A204.1 (cell line): Measurements from ENCODE around the gene LMCD1.

Source experiments
- FAIRE-seq: peaks from 2 replicates; lab custom pipeline; 2012; peaks lifted over from hg19 to GRCh38; lab: Jason Lieb, UNC

LMCD1 gene

DNA sequence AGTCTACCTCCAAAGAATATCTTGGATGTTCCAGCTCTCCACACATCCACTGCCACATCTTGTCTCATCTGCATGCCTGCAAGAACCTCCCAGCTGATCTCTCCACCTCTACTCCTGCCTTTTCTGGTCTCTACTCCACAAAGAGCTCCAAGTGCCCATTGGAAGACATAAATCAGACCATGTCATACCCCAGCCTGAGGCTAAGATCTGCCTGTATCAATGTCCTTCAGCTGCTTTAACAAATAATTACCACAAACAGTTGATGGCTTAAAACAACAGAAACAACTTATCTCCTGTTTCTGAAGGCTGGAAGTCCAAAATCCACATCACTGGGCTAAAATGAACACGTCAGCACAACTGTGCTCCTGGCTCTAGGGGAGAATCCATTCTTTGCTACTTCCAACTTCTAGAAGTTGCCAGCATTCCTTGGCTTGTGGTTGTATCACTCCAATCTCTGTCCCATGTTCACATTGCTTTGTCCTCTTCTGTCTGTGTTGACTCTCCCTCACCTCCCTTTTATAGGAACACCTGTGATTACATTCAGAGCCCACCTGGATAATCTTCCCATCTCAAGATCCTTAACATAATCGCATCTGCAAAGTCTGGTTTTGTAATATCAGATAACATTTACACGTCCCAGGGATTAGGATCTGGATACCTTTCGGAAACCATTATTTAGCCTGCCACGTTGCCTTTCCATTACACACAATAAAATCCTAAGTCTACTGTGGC, 17.0 kb upstream of the LMCD1 start:
- FAIRE-seq = no peak

DNA sequence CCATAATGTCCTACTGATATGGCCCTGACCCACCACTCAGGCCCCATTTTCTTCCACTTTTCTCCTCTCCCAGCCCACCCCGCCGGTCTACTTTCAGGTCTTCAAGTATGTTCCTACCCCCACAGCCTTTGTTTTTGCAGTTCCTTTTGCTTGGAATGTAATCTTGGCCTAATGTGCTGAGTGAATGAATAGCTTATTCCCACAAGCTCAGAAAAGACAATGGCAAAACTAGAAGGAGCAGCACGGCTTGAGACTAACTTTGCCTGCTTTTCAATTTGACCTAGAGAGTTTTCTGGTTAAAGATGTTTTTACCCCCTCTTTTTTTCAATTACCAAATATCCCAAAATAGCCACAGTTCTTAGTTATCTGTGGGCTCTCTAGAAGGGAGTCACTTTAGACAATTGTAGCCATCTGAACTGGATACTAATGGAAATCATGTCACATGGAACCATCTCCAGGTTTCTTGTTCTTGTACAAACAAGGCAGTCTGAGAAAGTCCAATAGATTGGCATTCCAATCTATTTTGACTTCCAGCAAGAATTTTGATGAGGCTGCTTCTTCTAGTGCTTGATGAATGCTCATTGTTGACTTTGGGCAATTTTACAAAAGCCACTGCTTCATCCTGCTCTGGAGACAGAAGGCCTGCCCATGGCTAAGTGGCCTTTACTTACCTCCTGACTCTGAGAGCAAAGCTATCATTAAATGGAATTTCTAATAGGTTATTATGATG, 16.3 kb upstream of the LMCD1 start:
- FAIRE-seq = no peak

DNA sequence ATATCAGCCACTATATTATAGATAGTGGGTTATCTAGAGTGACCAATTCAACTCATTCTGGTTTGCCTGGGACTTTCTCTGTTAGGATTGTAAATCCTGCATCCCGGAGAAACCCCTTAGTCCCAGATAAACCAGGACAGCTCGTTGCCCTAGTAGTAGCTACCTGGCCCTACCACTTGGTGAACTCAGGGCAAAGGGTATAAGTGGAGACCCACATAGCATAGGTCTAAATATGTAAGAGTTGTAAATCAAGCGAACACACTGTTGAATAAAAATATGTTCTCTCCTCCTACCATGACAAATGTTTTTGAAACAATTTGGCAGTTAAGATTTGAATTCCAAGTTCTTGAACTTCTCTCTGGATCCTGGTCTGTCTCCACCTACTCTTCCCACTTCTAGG, 15.7 kb upstream of the LMCD1 start:
- FAIRE-seq = no peak

DNA sequence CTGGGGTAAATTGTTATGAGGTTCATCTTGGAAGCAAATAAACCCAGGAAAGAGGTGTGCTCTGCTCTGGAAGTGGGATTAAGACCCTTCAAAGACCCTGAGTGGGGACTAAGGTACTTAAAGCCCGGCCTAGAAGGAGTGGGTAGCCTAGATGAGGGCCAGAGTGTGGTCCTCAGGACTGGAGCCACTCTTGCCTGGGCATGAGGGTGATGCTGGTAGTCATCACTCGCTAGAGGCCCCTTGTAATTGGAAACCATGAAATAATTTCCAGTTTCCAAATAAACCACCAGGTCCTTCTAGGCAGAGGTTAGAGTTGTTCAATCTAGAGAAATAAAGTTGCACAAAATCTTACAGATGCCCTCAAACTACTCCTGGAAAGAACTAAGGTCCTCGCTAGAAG, 15.2 kb upstream of the LMCD1 start:
- FAIRE-seq = no peak

DNA sequence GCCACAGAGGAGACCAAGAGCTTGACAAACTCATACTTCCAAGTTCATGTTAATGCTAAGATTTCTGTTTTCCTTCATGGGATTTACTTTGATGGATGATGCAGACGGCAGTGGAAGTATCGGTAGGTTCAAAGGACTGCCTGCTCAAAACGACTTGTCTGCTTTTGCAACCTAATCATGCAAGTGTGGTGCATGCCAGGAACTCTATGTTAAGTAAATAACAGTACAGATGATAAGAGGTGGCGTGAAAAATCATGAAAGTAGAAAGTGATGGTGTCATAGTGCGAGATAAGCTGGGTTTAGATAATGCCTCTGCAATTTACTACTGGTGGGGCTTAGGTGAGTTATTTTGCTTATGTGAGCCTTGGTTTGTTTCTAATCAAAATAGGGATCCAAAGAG, 14.7 kb upstream of the LMCD1 start:
- FAIRE-seq = no peak

DNA sequence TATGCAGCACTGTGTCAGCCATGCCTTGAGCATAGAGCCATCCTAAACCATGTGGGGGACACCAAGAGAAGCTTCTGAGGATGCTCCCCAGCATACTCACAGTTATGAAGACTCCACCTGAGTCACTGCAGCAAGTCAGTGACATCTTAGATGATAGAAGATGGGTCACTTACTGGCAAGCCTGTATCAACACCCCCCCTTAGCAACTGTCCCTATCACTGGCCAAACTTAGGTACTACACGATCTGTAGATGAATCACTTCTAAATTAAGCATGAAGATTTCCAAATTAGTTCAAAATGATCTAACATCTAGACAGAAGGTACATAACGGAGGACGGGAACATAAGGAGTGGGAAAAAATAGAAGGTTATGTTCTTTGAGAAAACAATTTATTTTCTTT, 13.2 kb upstream of the LMCD1 start:
- no peak for FAIRE-seq

DNA sequence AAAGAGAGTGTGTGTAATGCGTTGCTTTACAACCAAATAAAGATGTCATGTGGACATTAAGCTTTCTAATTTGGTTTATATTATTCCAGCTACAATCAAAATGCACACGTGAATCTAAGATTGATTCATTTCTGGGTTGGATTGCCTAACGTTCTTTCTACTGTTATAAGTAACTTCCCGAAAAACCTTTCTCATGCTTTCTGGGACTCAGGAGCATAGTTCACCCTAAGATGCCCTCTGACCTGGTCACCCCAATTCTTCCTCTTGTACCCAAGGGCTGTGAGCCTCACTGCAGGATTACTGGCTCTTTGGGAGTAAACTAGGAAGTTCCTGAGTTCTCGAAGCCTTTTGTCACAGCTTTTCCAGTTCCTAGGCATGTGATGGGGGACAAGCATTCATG, 12.7 kb upstream of the LMCD1 start:
- no peak for FAIRE-seq

DNA sequence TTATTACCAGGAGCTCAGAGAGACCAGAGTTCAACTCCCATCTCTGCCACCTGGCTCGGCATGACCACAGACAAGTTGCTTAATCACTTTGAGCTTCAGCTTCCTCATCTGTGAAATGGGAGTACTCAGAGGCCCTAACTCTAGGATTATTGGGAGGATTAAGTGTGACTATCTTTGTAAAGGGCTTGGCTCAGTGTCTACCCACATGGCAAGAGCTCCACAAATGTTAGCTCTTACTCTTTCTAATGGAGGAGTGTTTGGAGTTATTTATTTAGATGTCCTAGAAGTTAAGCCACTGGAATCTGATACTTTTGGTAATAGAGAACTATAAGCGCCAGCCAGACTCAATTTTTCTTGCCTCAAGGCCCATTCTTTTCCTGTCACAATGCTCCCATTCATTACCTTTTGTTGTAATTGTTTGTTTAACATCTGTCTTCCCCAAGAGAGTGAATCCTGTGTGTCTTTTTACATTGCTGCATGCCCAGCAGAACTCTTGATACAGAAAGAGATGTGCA, 12.3 kb upstream of the LMCD1 start:
- no peak for FAIRE-seq

DNA sequence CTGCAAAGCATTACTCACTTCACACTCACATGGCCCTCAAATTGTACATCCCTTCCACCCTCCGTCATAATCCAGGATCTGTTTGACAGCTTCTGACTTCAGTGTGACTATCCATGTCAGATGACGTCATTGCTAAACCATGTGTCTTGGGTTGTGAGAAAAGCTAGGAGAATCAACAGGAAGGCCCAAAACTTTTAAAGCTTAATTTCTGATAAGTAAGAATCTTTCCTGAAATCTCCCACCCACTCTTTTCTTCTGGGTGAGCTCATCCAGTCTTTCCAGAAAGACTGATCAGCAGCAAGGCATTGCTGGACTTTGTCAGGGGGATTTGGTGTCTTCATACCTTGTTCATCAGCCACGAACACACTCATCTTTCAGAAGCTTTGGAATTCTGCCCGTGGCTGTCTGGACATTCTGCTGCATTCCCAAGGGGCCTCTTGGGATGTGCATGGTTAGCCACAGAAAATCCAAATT, 11.5 kb upstream of the LMCD1 start:
- no peak for FAIRE-seq

DNA sequence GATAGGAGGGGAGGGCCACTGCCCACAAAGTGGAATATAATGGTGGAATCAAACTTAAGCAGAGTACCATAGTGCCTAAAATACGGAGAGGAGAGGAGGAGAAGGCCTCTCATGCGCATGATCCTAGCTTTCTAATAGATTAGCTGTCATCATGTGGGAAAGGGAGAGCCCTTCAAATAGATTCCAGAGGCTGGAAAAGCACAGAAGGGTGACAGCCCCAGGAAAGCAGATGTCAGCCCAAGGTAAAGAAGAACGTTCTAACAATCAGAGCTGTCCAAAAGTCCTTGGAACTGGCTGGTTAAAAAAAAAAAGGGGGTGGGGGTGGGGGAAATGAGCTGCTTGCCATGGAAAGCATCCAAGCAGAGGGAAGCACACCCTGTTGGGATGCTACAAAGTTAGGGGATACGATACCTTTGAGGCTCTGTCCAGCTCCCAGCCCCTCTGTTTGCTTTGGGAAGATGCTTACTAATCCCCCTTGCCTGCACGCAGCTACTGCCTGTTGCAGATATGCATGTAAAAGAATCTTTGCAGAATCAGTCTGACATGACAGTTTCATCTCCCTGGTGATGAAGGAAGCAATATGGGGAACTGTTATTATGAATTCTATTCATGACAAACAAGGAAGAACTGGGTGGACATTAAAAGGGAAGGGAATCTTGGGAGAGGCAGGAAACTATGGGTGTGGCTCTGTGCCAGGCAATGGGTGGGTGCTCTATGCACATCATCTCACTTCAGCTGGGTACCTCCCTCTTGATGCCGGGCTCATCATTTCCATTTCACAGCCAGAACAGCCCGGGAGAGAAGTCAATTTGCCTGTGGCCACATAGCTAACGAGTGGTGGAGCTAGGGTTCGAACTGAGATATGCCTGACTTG, 10.1 kb upstream of the LMCD1 start:
- no peak for FAIRE-seq

DNA sequence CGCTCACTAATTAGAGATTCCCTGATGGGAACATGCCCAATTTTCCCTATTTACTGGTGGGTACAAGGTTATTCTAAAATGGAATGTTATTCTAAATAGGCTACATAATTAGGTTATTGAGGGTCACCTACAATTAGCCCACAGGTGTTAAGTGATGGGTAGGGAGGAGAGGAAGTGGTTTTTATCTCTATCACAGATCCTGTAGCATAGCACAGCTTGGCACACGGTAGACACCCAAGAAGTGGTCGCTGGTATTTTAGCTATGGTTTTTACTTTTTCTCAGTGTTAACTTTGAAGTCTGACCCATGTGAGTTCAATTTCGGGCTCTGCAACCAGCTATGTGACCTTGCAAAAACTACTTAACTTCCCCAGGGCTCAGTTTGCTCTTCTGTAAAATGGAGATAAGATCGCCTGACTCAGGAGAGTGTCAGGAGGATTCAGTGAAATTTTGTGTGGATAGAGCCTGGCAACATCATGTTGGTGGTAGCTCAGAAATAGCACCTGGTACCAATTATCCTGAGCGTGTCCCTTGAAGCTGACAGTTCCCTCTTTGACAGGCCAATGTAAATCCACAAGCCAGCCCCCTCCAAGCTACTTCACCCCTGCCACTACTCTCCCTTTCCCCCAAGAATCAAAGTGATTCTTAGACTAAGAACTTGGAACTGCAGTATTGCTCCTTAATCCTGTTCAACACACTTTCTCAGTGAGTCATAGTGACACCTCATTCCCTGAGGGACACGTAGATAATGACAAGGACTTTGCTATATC, 8.7 kb upstream of the LMCD1 start:
- no peak for FAIRE-seq

DNA sequence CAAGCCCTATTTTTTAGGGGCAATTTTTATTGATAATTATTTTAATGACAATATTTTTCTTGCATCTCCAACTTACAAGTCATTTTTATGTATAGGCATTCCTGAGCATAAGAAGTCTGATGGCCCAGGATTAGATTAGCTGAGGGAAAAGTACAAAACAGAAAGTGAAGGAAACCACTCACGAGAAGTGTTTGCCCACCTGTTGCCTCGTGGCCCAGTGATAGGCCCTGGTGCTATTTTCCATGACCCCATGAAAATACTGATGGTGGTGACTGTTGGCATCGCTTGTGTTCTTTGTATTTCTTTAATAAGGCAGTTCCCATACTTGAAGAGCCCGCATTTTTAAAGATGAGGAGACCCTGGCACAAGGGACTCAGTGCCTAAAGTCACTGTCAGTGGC, 7.9 kb upstream of the LMCD1 start:
- no peak for FAIRE-seq

DNA sequence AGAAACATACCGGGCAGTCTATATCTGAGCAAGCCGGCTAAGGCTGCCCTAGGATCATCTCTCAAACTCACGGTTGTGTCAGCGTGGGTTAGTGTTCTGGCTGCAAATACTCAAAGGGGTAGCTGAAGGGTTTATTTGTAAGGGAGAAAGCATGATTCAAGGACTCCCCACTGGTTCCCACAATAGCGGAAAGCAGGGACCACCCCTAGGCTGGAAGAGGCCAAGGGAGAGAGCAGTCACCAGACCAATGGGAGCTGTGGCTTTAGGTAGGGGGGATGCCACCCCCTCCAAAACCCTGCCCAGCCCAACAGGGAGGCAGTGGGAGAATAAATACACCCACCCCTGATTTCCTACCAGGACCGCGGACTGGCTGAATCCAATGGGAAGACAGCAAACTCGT, 7.3 kb upstream of the LMCD1 start:
- no peak for FAIRE-seq

DNA sequence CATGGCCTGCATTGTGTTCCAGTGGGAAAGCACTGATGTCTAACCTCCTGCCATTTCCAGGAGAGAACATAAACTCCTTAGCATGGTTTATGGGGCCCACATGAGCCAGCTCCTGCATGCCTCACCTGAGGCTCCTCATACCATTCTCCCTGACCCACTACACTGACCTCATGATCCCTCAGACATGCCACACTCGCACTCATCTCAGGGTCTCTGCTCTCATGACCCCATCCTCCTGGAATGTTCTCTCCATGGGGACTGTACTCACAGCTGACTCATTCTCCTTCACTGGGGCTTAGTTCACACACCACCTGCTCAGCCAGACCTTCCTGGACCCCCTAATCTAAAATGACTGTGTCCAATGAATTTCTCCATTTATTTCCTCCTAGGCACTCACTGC, 4.0 kb upstream of the LMCD1 start:
- no peak for FAIRE-seq

DNA sequence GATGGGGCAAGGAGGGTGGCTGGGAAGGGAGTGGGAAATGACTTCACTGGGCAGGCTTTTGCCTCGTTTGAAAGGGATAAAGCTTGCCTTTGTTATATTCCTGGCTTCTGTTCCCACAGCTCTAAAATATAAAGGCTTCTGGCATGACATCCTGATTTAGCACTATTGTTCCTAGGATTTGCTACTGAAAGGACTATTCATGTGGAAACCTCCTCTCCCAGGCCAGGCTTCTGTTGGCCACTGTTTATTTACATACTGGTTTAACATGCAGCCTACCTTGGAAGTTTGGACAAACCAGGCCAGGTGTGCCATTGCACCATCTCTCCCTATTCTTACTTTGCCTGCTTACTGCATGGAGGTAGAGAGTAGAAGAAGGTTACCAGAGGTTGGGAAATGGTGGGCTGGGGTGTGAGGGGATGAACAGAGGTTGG, 2.4 kb upstream of the LMCD1 start:
- no peak for FAIRE-seq

DNA sequence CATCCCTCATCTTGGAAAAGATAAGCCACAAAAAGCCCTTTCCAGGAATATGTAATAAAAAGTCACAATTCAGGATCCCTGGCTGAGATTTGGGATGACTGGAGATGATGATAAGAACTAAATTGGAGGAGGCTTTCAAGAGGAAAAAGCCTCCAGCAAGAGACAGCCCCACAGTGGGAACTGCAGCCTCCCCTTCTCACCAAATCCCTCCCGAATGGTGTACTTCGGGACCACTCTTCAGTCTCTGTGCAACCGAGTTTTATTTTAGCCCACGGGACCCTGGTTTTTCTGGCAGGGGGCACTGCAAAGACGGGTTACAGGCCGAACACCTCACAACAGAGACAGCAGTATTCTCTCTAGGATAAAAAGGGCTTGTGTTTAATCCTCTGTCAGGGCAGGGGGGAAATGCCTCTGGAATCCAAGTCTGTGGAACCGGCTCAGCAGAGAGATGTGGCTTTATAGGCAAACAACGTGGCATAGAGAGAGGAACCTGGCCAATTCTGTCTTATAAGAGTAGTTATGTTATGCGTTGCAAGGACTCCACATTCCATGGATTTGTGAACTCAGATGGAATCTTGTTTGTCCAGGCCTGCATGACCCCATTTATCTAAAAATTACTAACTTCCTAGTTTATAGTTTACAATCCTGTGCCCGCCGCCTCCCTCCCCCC, 1.2 kb upstream of the LMCD1 start:
- FAIRE-seq = no peak

DNA sequence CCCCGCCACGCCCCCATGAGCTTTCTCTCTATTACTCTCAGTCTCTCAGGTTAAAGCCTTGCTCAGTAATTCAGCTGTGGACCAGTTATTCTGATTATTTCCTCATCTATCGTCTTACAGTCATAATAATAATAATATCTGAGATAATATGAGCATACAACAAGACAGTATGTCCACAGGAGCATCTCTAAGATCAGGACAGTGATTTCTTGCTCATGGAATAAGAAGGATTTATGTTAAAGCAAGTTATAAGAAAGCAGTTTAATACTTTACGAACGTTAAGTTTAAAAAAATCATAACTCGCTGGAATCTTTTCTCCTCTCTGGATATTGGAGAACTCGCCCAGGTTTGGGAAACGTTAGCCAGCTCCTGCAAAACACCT, 643 bp upstream of the LMCD1 start:
- no peak for FAIRE-seq

DNA sequence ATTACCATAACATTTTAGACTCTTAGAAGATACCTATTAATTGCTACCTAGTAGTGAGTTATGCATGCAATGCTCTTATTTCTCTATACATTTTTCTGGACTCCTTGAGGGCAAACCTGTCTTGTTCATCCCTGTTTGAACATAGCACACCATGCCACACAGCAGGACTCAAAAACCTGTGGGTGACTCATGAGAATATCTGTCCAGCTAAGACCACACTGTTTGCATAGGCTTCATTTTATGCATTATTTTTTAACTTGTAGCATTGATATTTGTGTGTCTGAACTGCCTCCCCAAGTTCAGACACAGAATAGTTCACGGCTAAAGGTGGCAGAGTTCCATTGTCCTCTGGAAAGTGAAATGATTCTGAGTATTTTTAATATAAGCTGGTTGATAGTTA, 1.8 kb downstream of the LMCD1 start:
- no peak for FAIRE-seq

DNA sequence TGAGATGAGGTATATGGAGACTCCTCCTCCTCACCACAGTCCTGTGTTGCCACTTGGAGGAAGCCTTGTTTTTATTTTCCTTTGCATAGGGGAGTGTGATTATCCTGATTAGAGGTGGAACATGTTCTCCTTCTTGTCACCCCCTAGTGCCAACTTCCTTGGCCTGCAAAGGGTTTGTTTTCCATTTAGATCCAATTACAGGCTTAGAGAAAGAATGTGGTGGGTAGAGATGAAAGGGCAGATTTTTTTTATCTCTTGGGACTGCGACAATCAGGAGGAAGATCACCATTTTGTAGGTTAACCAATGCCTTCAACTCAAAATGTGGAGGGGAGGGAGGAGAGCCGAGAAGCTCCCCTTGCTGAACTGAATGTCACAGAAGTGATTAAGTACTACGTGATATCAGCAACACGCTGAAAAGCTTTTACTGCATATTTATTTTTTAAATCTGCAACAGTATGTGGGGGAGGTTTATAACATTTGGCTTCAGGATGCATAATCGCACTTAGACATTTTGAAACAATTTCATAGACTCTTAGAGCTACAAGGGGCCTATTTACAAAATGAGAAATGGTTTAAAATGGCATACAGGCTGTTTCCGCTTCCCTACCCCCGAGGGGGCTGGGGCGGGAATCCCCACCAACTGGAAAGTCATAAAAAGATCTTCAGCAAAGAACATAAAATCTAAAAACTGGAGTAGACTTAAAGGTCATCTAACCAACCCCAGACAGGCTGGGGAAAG, 2.4 kb downstream of the LMCD1 start:
- FAIRE-seq = no peak

DNA sequence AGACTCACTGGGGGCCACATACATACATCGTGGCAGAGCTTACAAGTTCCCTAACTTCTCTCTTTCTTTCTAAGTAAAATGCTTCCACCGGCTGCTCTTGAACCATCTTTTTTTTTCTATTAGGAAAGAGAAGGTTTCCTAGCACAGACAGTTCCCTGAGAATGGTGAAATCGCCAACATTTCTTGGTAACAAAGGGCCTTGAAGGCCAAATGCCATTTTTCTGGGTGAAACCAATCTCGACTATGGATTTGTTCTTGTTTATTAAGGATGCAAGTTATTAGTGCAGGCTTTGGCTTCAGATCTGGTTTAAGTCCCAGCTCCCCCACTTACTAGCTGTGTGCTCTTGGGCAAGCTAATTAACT, 3.0 kb downstream of the LMCD1 start:
- FAIRE-seq = no peak

DNA sequence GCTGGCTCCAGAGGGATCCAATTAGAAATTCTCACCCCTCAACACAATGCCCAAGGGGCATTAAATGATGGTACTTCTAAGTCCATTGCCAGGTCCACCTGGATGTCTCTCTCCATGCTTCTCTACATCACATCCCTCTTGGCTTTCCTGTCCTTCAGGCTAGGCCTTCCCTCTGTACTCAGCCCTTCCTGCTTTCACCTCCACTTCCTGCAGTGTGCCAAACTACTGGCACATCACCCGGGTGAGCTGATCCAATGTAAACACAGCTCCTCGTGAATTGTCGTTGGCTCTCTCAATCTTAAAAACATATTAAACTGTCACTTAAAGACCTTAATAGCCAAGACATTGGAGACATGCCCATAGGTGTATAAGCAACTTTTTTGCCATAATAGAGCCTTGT, 4.0 kb downstream of the LMCD1 start:
- no peak for FAIRE-seq
